K562 (cell line): Measurements from ENCODE around the gene KCNK18. TPM values are rescaled to one million over a fixed set of nuclear protein-coding genes. Genes with fewer than 3 reads are reported as not detected.

ENCODE experiments used
- ATAC-seq: fragments of 200-7000 bp; cut with Tn5 transposase; 3 replicates; pipeline ENCODE4 v1.9.1; 2020; ENCODE audit warnings: moderate library complexity
- BruUV-seq: library from RNA; stranded (reverse); fragments of 400-500 nt; replicated peaks from 2 replicates; lab custom pipeline; 2021; lab: Mats Ljungman, UMichigan
- CTCF ChIA-PET: fragments of 300-600 bp; formaldehyde crosslinking; extraction: SDS; loops from one replicate; lab custom pipeline; 2021; ENCODE audit warnings: low intra/inter-chr PET ratio; lab: Yijun Ruan, JAX
- POLR2A ChIA-PET: fragments of 300-600, 350-650 bp; sonication (Branson Sonifier 250); formaldehyde crosslinking; extraction: SDS; loops from one replicate; lab custom pipeline; 2021; ENCODE audit warnings: antibody characterized with exemption, inconsistent platforms; lab: Yijun Ruan, JAX
- DNase-seq, 4 experiments: peaks; one replicate each; pipeline versions ENCODE4 v3.0.0 to v3.0.0-alpha.2; 2011 to 2018; ENCODE audit warnings: low spot score in 3 of 4, mixed read lengths in 3 of 4; ENCODE audit errors: extremely low read depth in 1 of 4
- FAIRE-seq: peaks from 2 replicates; lab custom pipeline; 2011; peaks lifted over from hg19 to GRCh38; lab: Jason Lieb, UNC
- H2AFZ ChIP-seq: 2 replicates; pipeline ENCODE4 v1.6.0; 2011; ENCODE audit warnings: low read depth, low read length, control low read depth, inconsistent platforms
- H3K27ac ChIP-seq: fragments of 200-600 bp; 3 replicates; pipeline ENCODE4 v1.8.0; 2011; ENCODE audit warnings: low read depth, mild to moderate bottlenecking, control low read depth, inconsistent platforms, low read length, moderate library complexity, mixed read lengths; ENCODE audit errors: extremely low read depth
- H3K27me3 ChIP-seq, 2 experiments: fragments of 300-600 bp in 1 of 2; 2 replicates in 1 of 2; 3 replicates in 1 of 2; pipeline versions ENCODE4 v1.6.0 to v1.8.0; 2011; ENCODE audit warnings: inconsistent platforms in 2 of 2, low read length in 2 of 2, mild to moderate bottlenecking in 1 of 2, mixed read lengths in 1 of 2, moderate library complexity in 1 of 2; ENCODE audit not compliant: control insufficient read depth in 2 of 2, insufficient read depth in 2 of 2
- H3K36me3 ChIP-seq: fragments of 300-600 bp; 3 replicates; pipeline ENCODE4 v1.8.0; 2011; ENCODE audit warnings: mild to moderate bottlenecking, low read length, inconsistent platforms; ENCODE audit not compliant: control insufficient read depth, insufficient read depth
- H3K4me1 ChIP-seq, 2 experiments: fragments of 200-600 bp in 1 of 2; replicated peaks in 1 of 2; 2 replicates in 1 of 2; 3 replicates in 1 of 2; pipeline versions ENCODE4 v1.5.1 to v1.8.0; 2011; ENCODE audit warnings: inconsistent platforms in 2 of 2, low read length in 2 of 2, mild to moderate bottlenecking in 1 of 2, mixed read lengths in 1 of 2, moderate library complexity in 1 of 2; ENCODE audit not compliant: control insufficient read depth in 2 of 2, insufficient read depth in 2 of 2
- H3K4me2 ChIP-seq: 2 replicates; pipeline ENCODE4 v1.6.1; 2011; ENCODE audit warnings: low read length, control low read depth, inconsistent platforms, mixed read lengths; ENCODE audit not compliant: insufficient read depth
- H3K4me3 ChIP-seq: fragments of 200-600 bp; sonication (generic), shearing (Covaris generic); 2 replicates; pipeline ENCODE4 v1.5.1; 2016; ENCODE audit warnings: control low read depth, inconsistent platforms
- H3K79me2 ChIP-seq: fragments of 200-600 bp; 3 replicates; pipeline ENCODE4 v1.8.0; 2011; ENCODE audit warnings: low read length, inconsistent platforms; ENCODE audit not compliant: control insufficient read depth, insufficient read depth
- H3K9ac ChIP-seq, 2 experiments: 2 replicates each; pipeline versions ENCODE4 v1.6.0 to v1.6.1; 2011; ENCODE audit warnings: low read depth in 2 of 2, low read length in 2 of 2, control low read depth in 1 of 2, inconsistent platforms in 1 of 2, mild to moderate bottlenecking in 1 of 2, mixed read lengths in 1 of 2; ENCODE audit not compliant: insufficient read depth in 1 of 2
- H3K9me1 ChIP-seq: one replicate; pipeline ENCODE4 v1.6.0; 2011; ENCODE audit warnings: inconsistent platforms, mild to moderate bottlenecking, low read length, moderate library complexity; ENCODE audit not compliant: control insufficient read depth, insufficient read depth
- H3K9me3 ChIP-seq: replicated peaks from 2 replicates; pipeline ENCODE4 v1.5.1; 2011; ENCODE audit warnings: low read depth, low read length, inconsistent platforms; ENCODE audit not compliant: control insufficient read depth, insufficient read depth
- H4K20me1 ChIP-seq: replicated peaks from 2 replicates; pipeline ENCODE4 v1.6.1; 2011; ENCODE audit warnings: low read length, inconsistent platforms, mixed read lengths; ENCODE audit not compliant: control insufficient read depth, insufficient read depth
- CBFB ChIP-seq: sonication (generic); formaldehyde crosslinking; IDR thresholded peaks from 2 replicates; pipeline ENCODE4 v1.4.0; 2020; ENCODE audit warnings: mild to moderate bottlenecking, missing genetic modification reagents
- JUNB ChIP-seq: fragments of 450-650 bp; formaldehyde crosslinking; conservative IDR thresholded peaks from 2 replicates; pipeline ENCODE4 v1.4.0; 2020; ENCODE audit warnings: mild to moderate bottlenecking
- MTF1 ChIP-seq: fragments of 250-450 bp; sonication (Bioruptor Pico); IDR thresholded peaks from 2 replicates; pipeline ENCODE4 v1.9.0; 2021; ENCODE audit warnings: moderate library complexity, mild to moderate bottlenecking, inconsistent platforms, borderline replicate concordance
- TRIM24 ChIP-seq, 2 experiments: fragments of 450-650 bp; IDR thresholded peaks; 2 replicates each; pipeline ENCODE4 v1.6.1; 2016
- ZBED1 ChIP-seq: IDR thresholded peaks from 2 replicates; pipeline ENCODE4 v1.6.1; 2014
- ZBTB8A ChIP-seq: fragments of 450-650 bp; IDR thresholded peaks from 2 replicates; pipeline ENCODE4 v1.6.1; 2018; ENCODE audit warnings: mild to moderate bottlenecking, moderate library complexity; ENCODE audit not compliant: partially characterized antibody
- ZNF444 ChIP-seq: fragments of 250-450 bp; sonication (Bioruptor Pico); IDR thresholded peaks from 2 replicates; pipeline ENCODE4 v1.4.0; 2020; ENCODE audit warnings: mild to moderate bottlenecking, moderate library complexity
- ZNF668 ChIP-seq: fragments of 250-450 bp; sonication (Bioruptor Pico); IDR thresholded peaks from 2 replicates; pipeline ENCODE4 v1.8.0; 2022; ENCODE audit warnings: mild to moderate bottlenecking, inconsistent platforms
- WGBS: fragments of 100-300 bp; shearing (Covaris generic); methylation state at CpG from one replicate; pipeline ENCODE4 v1.1.6; 2016; ENCODE audit warnings: low coverage, mixed read lengths; ENCODE audit not compliant: insufficient coverage; ENCODE audit errors: missing lambda C conversion rate; 5-methylcytosine and 5-hydroxymethylcytosine counted together
- in situ Hi-C: fragments of 300-500 bp; cut with MboI; formaldehyde crosslinking; loops from 4 replicates; pipeline ENCODE4 v1.15.0; 2018; ENCODE audit warnings: inconsistent platforms, mixed read lengths
- intact Hi-C: fragments of 100-400 bp; cut with micrococcal nuclease; formaldehyde crosslinking; loops from 2 replicates; pipeline ENCODE4 v1.14.2; 2022
- polyA plus RNA-seq, 8 experiments: library from polyadenylated mRNA; depleted of rRNA in 4 of 8; stranded (reverse) in 5 of 8; unstranded in 3 of 8; fragments of >200 nt; fragmentation: Nextera tagmentation in 2 of 8; fragmentation: Illumina TruSeq in 1 of 8; extraction: Ambion mirVana in 2 of 8; extraction: Trizol in 1 of 8; gene quantifications; 2 replicates each; pipeline versions ENCODE4 v1.2.1 to v1.2.3, GENCODE V29; 2011 to 2014; ENCODE audit warnings: inconsistent platforms in 1 of 8, missing spikeins in 1 of 8
- total RNA-seq, 7 experiments: library from RNA; depleted of rRNA in 6 of 7; stranded (reverse); fragments of >200 nt in 6 of 7; fragmentation: Illumina TruSeq in 2 of 7; extraction: Trizol in 2 of 7; gene quantifications; 2 replicates each; pipeline versions ENCODE4 v1.2.1 to v1.2.3, GENCODE V29; 2011 to 2021; ENCODE audit warnings: low replicate concordance in 1 of 7
- TF ChIP-seq, protein P1 (sequence below), 2 experiments: fragments of 150-350 bp in 1 of 2; IDR thresholded peaks; 2 replicates each; pipeline ENCODE4 v1.6.1; 2012 to 2016; ENCODE audit warnings: low read depth in 2 of 2, low read length in 2 of 2, mild to moderate bottlenecking in 1 of 2, moderate library complexity in 1 of 2
- TF ChIP-seq, protein P2 (sequence below): IDR thresholded peaks from 3 replicates; pipeline ENCODE4 v1.6.1; 2011; ENCODE audit warnings: borderline replicate concordance, mild to moderate bottlenecking; ENCODE audit not compliant: insufficient read length, insufficient read depth
- TF ChIP-seq, protein P3 (sequence below): fragments of 250-450 bp; sonication (Bioruptor Pico); IDR thresholded peaks from 2 replicates; pipeline ENCODE4 v1.5.1; 2021; ENCODE audit warnings: mild to moderate bottlenecking
- TF ChIP-seq, protein P4 (sequence below): fragments of 150-350 bp; conservative IDR thresholded peaks from 2 replicates; pipeline ENCODE4 v1.6.1; 2014; ENCODE audit warnings: low read length

Gene KCNK18
- total and polyA plus RNA-seq, 9 of the 15 experiments (the other 6 are each of a cell fraction or from before 2014, with no cell fraction given): not detected

DNA sequence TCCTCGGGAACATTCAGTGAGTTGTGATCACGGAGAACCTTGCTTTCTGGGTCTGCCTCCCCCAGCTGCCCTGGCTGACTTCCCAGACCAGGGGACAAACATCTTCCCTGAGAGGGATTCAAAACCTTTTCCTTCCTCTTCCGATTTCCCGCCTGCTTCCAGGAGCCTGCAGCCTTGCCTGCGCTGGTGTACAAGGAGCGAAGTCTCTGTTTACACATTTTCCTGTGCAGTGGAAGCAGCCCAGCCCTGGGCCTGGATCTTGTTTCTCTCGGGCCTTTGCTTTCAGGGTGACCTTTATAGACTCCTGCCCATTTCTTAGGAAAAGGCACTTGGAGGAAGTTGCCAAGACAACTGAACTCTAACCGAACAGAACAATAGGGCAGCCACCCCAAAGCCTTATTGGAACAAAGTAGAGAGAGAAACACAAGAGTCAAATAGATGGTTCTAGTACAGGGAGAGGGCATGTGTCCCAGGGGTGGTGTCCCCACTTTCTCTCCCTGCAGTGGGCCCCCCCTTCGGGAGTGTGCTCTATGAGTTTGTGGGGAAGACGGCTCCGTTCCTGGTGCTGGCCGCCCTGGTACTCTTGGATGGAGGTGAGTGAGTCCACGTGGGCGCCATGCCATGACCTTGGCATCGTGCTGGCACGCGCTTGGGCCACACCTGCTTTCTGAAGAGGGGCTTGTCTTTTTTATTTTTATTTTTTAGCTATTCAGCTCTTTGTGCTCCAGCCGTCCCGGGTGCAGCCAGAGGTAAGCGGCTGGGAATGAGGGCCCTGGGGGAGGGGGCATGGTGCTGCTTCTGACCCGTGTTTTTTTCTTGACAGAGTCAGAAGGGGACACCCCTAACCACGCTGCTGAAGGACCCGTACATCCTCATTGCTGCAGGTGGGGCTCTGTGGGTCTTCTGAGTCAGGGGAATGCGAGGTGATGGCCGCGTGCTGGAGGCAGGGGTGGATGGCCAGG lies 57.8 kb downstream of the KCNK18 start:
- H3K4me1 ChIP-seq: no peaks in the 10 kb centered on the region; a peak in 1 of 5 replicates
- peaks cover 10 to 47% of the 10 kb centered on the region in 2 experiments; a peak in 3 of 5 replicates for H3K27me3 ChIP-seq
- WGBS: 15% methylated on average over 17 of the region's 26 CpGs
- no peak overlapping the region for H2AFZ ChIP-seq
- H3K4me2 ChIP-seq: no peak overlapping the region
- ChIA-PET POLR2A (no interaction called here), CTCF (no interaction called here)
- H3K9ac ChIP-seq: no peak overlapping the region
- ATAC-seq (no peak), DNase-seq (no peak), FAIRE-seq (no peak)
- H3K79me2 ChIP-seq: no peaks in the 10 kb centered on the region
- no peaks in the 10 kb centered on the region for H3K36me3 ChIP-seq
- no peak overlapping the region for H3K27ac ChIP-seq
- intact Hi-C loops (no loop called here), in situ Hi-C loops (no loop called here)
- H4K20me1 ChIP-seq: no peaks in the 10 kb centered on the region
- no peak overlapping the region for H3K4me3 ChIP-seq
- no peaks in the 10 kb centered on the region for H3K9me1 ChIP-seq
- H3K9me3 ChIP-seq: no peaks in the 10 kb centered on the region
- BruUV-seq: no TSS peak
- TF ChIP-seq ZBED1: no peak
- TF ChIP-seq CBFB: no peak
- TF ChIP-seq, protein P1, sequence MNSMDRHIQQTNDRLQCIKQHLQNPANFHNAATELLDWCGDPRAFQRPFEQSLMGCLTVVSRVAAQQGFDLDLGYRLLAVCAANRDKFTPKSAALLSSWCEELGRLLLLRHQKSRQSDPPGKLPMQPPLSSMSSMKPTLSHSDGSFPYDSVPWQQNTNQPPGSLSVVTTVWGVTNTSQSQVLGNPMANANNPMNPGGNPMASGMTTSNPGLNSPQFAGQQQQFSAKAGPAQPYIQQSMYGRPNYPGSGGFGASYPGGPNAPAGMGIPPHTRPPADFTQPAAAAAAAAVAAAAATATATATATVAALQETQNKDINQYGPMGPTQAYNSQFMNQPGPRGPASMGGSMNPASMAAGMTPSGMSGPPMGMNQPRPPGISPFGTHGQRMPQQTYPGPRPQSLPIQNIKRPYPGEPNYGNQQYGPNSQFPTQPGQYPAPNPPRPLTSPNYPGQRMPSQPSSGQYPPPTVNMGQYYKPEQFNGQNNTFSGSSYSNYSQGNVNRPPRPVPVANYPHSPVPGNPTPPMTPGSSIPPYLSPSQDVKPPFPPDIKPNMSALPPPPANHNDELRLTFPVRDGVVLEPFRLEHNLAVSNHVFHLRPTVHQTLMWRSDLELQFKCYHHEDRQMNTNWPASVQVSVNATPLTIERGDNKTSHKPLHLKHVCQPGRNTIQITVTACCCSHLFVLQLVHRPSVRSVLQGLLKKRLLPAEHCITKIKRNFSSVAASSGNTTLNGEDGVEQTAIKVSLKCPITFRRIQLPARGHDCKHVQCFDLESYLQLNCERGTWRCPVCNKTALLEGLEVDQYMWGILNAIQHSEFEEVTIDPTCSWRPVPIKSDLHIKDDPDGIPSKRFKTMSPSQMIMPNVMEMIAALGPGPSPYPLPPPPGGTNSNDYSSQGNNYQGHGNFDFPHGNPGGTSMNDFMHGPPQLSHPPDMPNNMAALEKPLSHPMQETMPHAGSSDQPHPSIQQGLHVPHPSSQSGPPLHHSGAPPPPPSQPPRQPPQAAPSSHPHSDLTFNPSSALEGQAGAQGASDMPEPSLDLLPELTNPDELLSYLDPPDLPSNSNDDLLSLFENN (IDR thresholded peaks at IDR 0.05; ENCODE audit: low read depth in 2 of 2, low read length in 2 of 2): no peak
- TF ChIP-seq ZNF668 (CRISPR knock-in tag): no peak
- TF ChIP-seq, protein P2, sequence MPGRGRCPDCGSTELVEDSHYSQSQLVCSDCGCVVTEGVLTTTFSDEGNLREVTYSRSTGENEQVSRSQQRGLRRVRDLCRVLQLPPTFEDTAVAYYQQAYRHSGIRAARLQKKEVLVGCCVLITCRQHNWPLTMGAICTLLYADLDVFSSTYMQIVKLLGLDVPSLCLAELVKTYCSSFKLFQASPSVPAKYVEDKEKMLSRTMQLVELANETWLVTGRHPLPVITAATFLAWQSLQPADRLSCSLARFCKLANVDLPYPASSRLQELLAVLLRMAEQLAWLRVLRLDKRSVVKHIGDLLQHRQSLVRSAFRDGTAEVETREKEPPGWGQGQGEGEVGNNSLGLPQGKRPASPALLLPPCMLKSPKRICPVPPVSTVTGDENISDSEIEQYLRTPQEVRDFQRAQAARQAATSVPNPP: no peak
- TF ChIP-seq, protein P3, sequence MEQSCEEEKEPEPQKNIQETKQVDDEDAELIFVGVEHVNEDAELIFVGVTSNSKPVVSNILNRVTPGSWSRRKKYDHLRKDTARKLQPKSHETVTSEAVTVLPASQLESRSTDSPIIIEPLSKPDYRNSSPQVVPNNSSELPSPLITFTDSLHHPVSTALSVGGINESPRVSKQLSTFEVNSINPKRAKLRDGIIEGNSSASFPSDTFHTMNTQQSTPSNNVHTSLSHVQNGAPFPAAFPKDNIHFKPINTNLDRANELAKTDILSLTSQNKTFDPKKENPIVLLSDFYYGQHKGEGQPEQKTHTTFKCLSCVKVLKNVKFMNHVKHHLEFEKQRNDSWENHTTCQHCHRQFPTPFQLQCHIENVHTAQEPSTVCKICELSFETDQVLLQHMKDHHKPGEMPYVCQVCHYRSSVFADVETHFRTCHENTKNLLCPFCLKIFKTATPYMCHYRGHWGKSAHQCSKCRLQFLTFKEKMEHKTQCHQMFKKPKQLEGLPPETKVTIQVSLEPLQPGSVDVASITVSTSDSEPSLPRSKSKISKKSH (CRISPR knock-in tag): no peak
- TF ChIP-seq, protein P4, sequence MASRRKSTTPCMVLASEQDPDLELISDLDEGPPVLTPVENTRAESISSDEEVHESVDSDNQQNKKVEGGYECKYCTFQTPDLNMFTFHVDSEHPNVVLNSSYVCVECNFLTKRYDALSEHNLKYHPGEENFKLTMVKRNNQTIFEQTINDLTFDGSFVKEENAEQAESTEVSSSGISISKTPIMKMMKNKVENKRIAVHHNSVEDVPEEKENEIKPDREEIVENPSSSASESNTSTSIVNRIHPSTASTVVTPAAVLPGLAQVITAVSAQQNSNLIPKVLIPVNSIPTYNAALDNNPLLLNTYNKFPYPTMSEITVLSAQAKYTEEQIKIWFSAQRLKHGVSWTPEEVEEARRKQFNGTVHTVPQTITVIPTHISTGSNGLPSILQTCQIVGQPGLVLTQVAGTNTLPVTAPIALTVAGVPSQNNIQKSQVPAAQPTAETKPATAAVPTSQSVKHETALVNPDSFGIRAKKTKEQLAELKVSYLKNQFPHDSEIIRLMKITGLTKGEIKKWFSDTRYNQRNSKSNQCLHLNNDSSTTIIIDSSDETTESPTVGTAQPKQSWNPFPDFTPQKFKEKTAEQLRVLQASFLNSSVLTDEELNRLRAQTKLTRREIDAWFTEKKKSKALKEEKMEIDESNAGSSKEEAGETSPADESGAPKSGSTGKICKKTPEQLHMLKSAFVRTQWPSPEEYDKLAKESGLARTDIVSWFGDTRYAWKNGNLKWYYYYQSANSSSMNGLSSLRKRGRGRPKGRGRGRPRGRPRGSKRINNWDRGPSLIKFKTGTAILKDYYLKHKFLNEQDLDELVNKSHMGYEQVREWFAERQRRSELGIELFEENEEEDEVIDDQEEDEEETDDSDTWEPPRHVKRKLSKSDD: no peak
- no peak for TF ChIP-seq ZBTB8A
- TF ChIP-seq ZNF444 (CRISPR knock-in tag): no peak
- TF ChIP-seq MTF1 (CRISPR knock-in tag): no peak
- TF ChIP-seq JUNB (CRISPR knock-in tag): no peak
- TF ChIP-seq TRIM24 (IDR thresholded peaks at IDR 0.05): no peak
